Measurements from ENCODE around the gene FADS3. TPM values are rescaled to one million over a fixed set of nuclear protein-coding genes. Genes with fewer than 3 reads are reported as not detected.

The FADS3 gene
- total and polyA plus RNA-seq, 2 experiments from 2014 or later, result 44.4 to 73.5 TPM

GRCh38 chr11:61869708-61870451 is 21.5 kb downstream of the FADS3 start:
- H2AFZ ChIP-seq, result no peak overlapping the region
- H3K27me3 Mint-ChIP-seq (ENCODE audit: insufficient read depth, low read depth, poor library complexity), result peaks cover 19% of the 10 kb centered on the region
- no peak; the same call in 2 of the 3 replicates for ATAC-seq

More at GRCh38 chr11:61869708-61870451, 21.5 kb downstream of the FADS3 start:
- Mint-ChIP-seq H3K9me3 (no peaks in the 10 kb centered on the region), H3K4me1 (peaks cover 29% of the 10 kb centered on the region), H3K36me3 (ENCODE audit: low read depth) (peaks cover 11% of the 10 kb centered on the region), H3K4me3 (no peak overlapping the region), H3K27ac (no peak overlapping the region)
- Histone ChIP-seq H4K20me1 (replicated peaks; ENCODE audit: insufficient read depth) (no peaks in the 10 kb centered on the region), H3K36me3 (ENCODE audit: insufficient read depth) (peaks cover 3% of the 10 kb centered on the region; the same call in 1 of the 2 replicates), H3K27ac (ENCODE audit: low read depth) (no peak overlapping the region), H3K27me3 (ENCODE audit: insufficient read depth) (no peaks in the 10 kb centered on the region), H3K4me1 (ENCODE audit: insufficient read depth) (peaks cover 16% of the 10 kb centered on the region), H3K4me3 (no peak overlapping the region), H3F3A (replicated peaks; ENCODE audit: low read depth) (peaks cover 17% of the 10 kb centered on the region; the same call in 1 of the 2 replicates), H3K79me2 (replicated peaks; ENCODE audit: insufficient read depth) (no peaks in the 10 kb centered on the region), H3K9me2 (ENCODE audit: insufficient read depth) (no peaks in the 10 kb centered on the region), H3K4me2 (no peak overlapping the region)
- DNase-seq (ENCODE audit: low spot score), result no peak
- no peak for TF ChIP-seq JUNB (IDR thresholded peaks at IDR 0.05; ENCODE audit: unreplicated experiment)
- no peak for TF ChIP-seq STAT1 (IDR thresholded peaks at IDR 0.05; ENCODE audit: unreplicated experiment)
- no peak for TF ChIP-seq ZNF462 (CRISPR knock-in tag; IDR thresholded peaks at IDR 0.05)
- TF ChIP-seq POLR2AphosphoS5 (IDR thresholded peaks at IDR 0.05; ENCODE audit: low read depth), result no peak
- no peak for TF ChIP-seq ZNF331 (CRISPR knock-in tag; IDR thresholded peaks at IDR 0.05; ENCODE audit: low read depth)
- no peak for TF ChIP-seq EZH2phosphoT487 (IDR thresholded peaks at IDR 0.05; ENCODE audit: unreplicated experiment)
- TF ChIP-seq CREB1 (CRISPR knock-in tag; IDR thresholded peaks at IDR 0.05; ENCODE audit: low read depth), result no peak
